Measurements from ENCODE around the gene ITGAX.

DNA sequence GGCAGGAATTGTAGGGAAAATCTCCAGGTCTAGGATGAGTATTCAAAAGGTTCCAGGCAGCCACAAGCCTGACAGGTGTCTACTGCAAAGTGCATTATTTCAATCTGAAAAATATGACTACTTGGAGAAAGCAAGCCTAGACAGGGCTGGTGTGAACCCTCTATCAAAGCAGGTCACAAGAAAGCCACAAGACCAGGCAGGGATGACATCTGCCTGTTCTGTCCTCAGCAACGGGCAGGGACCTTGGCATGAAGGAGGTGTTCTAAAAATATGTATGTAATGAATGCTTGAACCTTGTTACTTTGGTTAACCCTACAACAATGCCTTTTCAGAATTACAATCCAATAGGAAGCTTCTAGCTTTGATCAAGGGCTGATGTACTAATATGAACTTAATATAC, 74.3 kb downstream of the ITGAX start:
- TF ChIP-seq, protein P1, sequence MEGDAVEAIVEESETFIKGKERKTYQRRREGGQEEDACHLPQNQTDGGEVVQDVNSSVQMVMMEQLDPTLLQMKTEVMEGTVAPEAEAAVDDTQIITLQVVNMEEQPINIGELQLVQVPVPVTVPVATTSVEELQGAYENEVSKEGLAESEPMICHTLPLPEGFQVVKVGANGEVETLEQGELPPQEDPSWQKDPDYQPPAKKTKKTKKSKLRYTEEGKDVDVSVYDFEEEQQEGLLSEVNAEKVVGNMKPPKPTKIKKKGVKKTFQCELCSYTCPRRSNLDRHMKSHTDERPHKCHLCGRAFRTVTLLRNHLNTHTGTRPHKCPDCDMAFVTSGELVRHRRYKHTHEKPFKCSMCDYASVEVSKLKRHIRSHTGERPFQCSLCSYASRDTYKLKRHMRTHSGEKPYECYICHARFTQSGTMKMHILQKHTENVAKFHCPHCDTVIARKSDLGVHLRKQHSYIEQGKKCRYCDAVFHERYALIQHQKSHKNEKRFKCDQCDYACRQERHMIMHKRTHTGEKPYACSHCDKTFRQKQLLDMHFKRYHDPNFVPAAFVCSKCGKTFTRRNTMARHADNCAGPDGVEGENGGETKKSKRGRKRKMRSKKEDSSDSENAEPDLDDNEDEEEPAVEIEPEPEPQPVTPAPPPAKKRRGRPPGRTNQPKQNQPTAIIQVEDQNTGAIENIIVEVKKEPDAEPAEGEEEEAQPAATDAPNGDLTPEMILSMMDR (IDR thresholded peaks at IDR 0.05), result no peak
- no peak for TF ChIP-seq ZFX (IDR thresholded peaks at IDR 0.05; ENCODE audit: borderline replicate concordance)
